ENCODE data around the gene SLF2. TPM values are rescaled to one million over a fixed set of nuclear protein-coding genes. Genes with fewer than 3 reads are reported as not detected.

SLF2 gene
- total and polyA plus RNA-seq, 8 donors = 9.5 to 16.8 (median 11.8) TPM

- TF ChIP-seq CTCF (IDR thresholded peaks at IDR 0.05) = no peak
- peaks cover 0 to 19% (median 6%) of the 10 kb centered on the region in 3 donors for H3K36me3 ChIP-seq
- no peak for FAIRE-seq
- intact Hi-C loops (cut with DNase I) = no loop called here
- no peak for ATAC-seq
- no peak overlapping the region for H3K27ac ChIP-seq
- no peaks in the 10 kb centered on the region for H3K27me3 ChIP-seq
- DNase-seq = peak in 1 of 6 donors; percentile 19
- no peaks in the 10 kb centered on the region for H3K4me1 ChIP-seq
- 89 to 91% methylated on average over 13 of the region's 13 CpGs for WGBS, 2 donors
- no peak overlapping the region for H3K4me3 ChIP-seq
- H3K9me3 ChIP-seq = no peaks in the 10 kb centered on the region
Measured at GRCh38 chr10:100978121-100978900, 65.5 kb downstream of the SLF2 start.

- ATAC-seq (no peak), DNase-seq (peak in 3 of 6 donors; percentile 7 to 33 (median 30)), FAIRE-seq (no peak)
- WGBS, 2 donors = 78 to 80% methylated on average over 10 of the region's 10 CpGs
- no peaks in the 10 kb centered on the region for H3K27me3 ChIP-seq
- H3K4me1 ChIP-seq = no peaks in the 10 kb centered on the region
- H3K9me3 ChIP-seq = no peaks in the 10 kb centered on the region
- no peak overlapping the region for H3K27ac ChIP-seq
- no peak overlapping the region for H3K4me3 ChIP-seq
- no peak for TF ChIP-seq CTCF (IDR thresholded peaks at IDR 0.05)
- intact Hi-C loops (cut with DNase I) = no loop called here
- H3K36me3 ChIP-seq = peaks cover 0 to 19% (median 6%) of the 10 kb centered on the region in 3 donors
Measured at GRCh38 chr10:100978901-100979195, 66.1 kb downstream of the SLF2 start.

GRCh38 chr10:100979791-100980272 lies 67.1 kb downstream of the SLF2 start:
- intact Hi-C loops (cut with DNase I) = no loop called here
- TF ChIP-seq CTCF (IDR thresholded peaks at IDR 0.05) = no peak
- Histone ChIP-seq H3K4me1 (no peaks in the 10 kb centered on the region), H3K27ac (no peak overlapping the region), H3K4me3 (no peak overlapping the region), H3K36me3 (peaks cover 0 to 19% (median 6%) of the 10 kb centered on the region in 3 donors), H3K9me3 (no peaks in the 10 kb centered on the region), H3K27me3 (no peaks in the 10 kb centered on the region)
- DNase-seq = peak in 3 of 6 donors; percentile 13 to 66 (median 50)
- FAIRE-seq = no peak
- no peak for ATAC-seq
- 90% methylated on average over 16 of the region's 16 CpGs for WGBS, 2 donors

GRCh38 chr10:100980311-100980710 lies 67.5 kb downstream of the SLF2 start:
- no peak overlapping the region for H3K4me3 ChIP-seq
- H3K27me3 ChIP-seq = no peaks in the 10 kb centered on the region
- no peak overlapping the region for H3K27ac ChIP-seq
- no peak for TF ChIP-seq CTCF (IDR thresholded peaks at IDR 0.05)
- DNase-seq = no peak
- no peaks in the 10 kb centered on the region for H3K9me3 ChIP-seq
- no peak for FAIRE-seq
- 88 to 91% methylated on average over 2 of the region's 2 CpGs for WGBS, 2 donors
- no peaks in the 10 kb centered on the region for H3K4me1 ChIP-seq
- intact Hi-C loops (cut with DNase I) = no loop called here
- peaks cover 0 to 19% (median 6%) of the 10 kb centered on the region in 3 donors for H3K36me3 ChIP-seq
- no peak for ATAC-seq

GRCh38 chr10:100980711-100981110 lies 67.9 kb downstream of the SLF2 start:
- peaks cover 0 to 3% (median 3%) of the 10 kb centered on the region in 3 donors for H3K4me1 ChIP-seq
- WGBS, 2 donors = 92 to 95% methylated on average over 7 of the region's 7 CpGs
- FAIRE-seq (no peak), DNase-seq (peak in 3 of 6 donors; percentile 6 to 31 (median 27)), ATAC-seq (no peak)
- no peaks in the 10 kb centered on the region for H3K27me3 ChIP-seq
- peaks cover 0 to 19% (median 6%) of the 10 kb centered on the region in 3 donors for H3K36me3 ChIP-seq
- no peak for TF ChIP-seq CTCF (IDR thresholded peaks at IDR 0.05)
- H3K4me3 ChIP-seq = no peak overlapping the region
- intact Hi-C loops (cut with DNase I) = no loop called here
- H3K9me3 ChIP-seq = no peaks in the 10 kb centered on the region
- no peak overlapping the region for H3K27ac ChIP-seq

Data from pancreas (tissue), 10 donors.